GM12801 (cell line): ENCODE results near the gene ZC3HAV1L.

Source experiments
- TF ChIP-seq, protein P1 (sequence below): IDR thresholded peaks from one replicate; pipeline ENCODE4 v1.5.1; 2011; ENCODE audit warnings: control low read depth; ENCODE audit not compliant: insufficient read length; ENCODE audit errors: extremely low read depth

ZC3HAV1L gene, protein sequence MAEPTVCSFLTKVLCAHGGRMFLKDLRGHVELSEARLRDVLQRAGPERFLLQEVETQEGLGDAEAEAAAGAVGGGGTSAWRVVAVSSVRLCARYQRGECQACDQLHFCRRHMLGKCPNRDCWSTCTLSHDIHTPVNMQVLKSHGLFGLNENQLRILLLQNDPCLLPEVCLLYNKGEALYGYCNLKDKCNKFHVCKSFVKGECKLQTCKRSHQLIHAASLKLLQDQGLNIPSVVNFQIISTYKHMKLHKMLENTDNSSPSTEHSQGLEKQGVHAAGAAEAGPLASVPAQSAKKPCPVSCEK

DNA sequence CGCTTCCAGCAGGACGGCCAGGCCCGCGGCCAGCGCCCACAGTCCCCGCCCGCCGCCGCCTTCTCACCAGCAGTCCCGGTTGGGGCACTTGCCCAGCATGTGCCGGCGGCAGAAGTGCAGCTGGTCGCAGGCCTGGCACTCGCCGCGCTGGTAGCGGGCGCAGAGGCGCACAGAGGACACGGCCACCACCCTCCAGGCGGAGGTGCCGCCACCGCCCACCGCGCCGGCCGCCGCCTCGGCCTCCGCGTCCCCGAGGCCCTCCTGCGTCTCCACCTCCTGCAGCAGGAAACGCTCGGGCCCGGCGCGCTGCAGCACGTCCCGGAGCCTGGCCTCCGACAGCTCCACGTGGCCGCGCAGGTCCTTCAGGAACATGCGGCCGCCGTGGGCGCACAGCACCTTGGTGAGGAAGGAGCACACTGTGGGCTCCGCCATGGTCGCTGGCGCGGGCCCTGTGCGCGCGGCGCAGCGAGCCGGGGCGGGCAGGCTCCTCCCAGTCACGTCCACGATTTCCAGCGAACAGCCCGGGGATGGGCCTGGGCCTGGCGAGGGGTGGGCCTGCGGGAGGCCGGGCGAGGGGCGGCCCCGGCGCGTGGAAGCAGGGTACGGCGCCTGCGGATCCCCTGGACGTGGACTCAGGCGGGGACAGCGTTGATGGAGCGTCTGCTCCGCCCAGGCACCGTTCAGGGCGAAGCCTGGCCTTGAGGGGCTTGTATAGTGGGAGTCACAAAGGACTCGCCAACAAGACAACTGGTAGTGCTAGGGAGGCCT lies at the start of gene ZC3HAV1L:
ZC3HAV1L (minus strand) TSS at position 457 of the 768 bp plus-strand sequence; CDS start at position 432, 25 bp downstream.
- TF ChIP-seq, protein P1, sequence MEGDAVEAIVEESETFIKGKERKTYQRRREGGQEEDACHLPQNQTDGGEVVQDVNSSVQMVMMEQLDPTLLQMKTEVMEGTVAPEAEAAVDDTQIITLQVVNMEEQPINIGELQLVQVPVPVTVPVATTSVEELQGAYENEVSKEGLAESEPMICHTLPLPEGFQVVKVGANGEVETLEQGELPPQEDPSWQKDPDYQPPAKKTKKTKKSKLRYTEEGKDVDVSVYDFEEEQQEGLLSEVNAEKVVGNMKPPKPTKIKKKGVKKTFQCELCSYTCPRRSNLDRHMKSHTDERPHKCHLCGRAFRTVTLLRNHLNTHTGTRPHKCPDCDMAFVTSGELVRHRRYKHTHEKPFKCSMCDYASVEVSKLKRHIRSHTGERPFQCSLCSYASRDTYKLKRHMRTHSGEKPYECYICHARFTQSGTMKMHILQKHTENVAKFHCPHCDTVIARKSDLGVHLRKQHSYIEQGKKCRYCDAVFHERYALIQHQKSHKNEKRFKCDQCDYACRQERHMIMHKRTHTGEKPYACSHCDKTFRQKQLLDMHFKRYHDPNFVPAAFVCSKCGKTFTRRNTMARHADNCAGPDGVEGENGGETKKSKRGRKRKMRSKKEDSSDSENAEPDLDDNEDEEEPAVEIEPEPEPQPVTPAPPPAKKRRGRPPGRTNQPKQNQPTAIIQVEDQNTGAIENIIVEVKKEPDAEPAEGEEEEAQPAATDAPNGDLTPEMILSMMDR = no peak

DNA sequence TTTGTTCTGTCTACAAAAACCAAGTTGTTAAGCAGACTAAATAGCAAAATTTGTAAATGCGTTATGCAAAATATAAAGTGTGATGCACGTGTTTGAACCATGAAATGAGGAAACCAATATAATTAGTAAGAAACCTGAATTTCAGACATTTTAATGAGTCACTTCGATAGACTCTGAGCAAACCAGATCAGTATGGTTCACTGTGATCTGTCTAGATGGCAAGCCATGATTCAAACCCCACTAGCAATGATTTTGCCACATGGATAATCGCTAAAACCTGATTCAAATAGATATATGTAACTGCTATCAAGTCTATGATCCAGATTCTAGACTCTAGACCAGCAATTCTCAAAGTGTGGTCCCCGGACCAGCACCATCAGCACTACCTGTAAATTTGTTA lies 48.9 kb upstream of the ZC3HAV1L start:
- TF ChIP-seq, protein P1 = no peak

DNA sequence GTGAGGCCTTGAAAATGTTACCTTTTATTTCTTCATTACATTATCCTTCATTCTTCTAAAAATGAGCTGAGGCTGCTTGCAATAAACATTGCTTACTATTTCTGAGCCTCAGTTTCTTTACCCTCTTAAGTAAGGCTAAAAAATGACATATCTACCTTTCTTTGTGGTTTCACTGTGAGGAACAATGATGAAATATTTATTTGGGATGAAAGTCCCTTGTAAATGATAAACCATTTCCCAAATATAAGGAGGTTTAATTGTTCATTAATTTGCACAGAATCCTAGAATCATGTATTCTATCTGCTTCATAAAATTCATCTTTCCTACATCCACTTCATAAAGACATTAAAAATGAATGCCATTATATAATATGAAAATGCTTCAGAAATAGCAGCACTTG lies 45.7 kb upstream of the ZC3HAV1L start:
- TF ChIP-seq, protein P1 = no peak

DNA sequence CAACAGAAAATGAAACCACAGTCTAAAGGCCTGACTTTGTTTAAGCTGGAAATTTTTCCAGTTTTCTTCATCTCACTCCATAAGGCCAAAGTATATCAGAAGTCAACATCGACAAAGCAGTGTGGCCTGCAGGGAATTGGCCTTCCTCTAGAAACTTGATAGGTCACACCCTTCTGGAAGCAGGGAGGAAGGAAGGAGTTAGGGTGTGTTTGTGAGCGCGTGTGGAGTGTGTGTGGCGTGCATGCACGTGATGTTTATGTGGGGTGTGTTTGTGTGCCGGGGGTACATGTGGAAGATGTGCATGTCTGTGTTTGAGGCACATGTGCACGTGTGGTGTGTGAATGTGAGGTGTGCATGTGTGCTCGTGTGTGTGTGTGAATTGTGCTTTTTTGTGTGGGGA lies 45.1 kb upstream of the ZC3HAV1L start:
- TF ChIP-seq, protein P1 = no peak

DNA sequence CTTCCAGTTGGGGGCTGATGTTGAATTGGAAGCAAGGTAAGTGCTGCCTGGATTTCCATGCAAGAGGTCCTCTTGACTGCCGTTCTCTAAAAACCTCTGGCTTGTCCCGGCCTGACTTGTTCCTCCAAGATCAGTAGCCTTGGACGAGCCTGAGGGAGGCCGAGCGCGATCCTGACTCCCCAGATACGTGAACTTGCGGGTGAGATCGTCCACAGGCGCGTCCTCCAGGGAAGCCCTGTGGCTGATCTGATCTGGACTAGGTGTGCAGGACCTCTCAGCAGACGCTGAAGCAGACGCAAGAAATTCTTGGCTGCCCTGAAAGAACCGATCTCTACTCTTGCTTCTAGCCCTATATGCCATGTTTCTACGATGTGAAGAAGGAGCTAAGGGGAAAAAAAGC lies 44.0 kb upstream of the ZC3HAV1L start:
- TF ChIP-seq, protein P1 = no peak

DNA sequence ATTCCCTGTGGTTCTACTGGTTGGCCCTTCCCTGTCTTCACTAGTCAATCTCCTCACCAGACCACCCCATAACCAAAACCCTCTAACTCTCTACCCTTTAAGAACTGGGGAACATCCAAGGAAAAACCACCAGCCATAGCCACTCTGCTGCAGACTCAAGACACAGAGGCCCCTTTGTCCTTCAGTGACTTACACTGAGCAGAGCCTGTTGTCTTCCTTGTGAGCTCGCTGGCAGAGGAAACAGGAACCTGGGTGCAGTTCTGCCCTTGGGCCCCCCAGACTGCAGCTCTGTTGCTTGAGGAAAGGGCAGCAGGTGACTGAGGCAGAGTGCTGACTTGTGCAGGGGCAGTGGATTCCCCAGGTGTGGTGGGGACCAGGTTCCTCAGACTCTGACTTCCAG lies 43.1 kb upstream of the ZC3HAV1L start:
- TF ChIP-seq, protein P1 = no peak

DNA sequence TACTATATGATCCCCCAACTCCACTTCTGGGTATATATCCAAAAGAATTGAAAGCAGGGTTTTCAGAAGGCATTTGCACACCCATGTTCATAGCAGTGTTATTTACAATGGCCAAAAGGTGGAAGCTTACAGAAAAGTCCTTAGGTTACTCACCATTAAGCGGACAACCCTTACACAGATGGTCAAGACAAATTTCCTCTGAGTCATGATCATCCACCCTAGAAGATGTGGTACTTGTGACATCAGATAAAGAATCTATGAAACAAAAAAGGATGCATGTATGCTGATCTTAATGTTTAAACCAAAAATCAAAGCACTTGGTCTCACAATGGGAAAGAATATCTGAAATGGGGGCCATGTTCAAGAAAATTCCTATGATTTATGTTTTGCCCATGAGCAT lies 42.6 kb upstream of the ZC3HAV1L start:
- TF ChIP-seq, protein P1 = no peak
